HUES48 (cell line): ENCODE data around the gene MTG1.

ENCODE experiments used
- H3K27ac ChIP-seq: one replicate; pipeline ENCODE4 v1.7.0; 2013; ENCODE audit warnings: low read depth, low read length, inconsistent platforms
- H3K27me3 ChIP-seq: 2 replicates; pipeline ENCODE4 v1.6.1; 2013; ENCODE audit warnings: mild to moderate bottlenecking, low read length; ENCODE audit not compliant: control insufficient read depth, insufficient read depth
- H3K36me3 ChIP-seq: 2 replicates; pipeline ENCODE4 v1.6.1; 2013; ENCODE audit warnings: low read length; ENCODE audit not compliant: control insufficient read depth, insufficient read depth
- H3K4me1 ChIP-seq: 2 replicates; pipeline ENCODE4 v1.6.1; 2013; ENCODE audit warnings: mild to moderate bottlenecking, low read length; ENCODE audit not compliant: control insufficient read depth, insufficient read depth
- H3K4me3 ChIP-seq: 2 replicates; pipeline ENCODE4 v1.5.1; 2013; ENCODE audit warnings: mild to moderate bottlenecking, low read depth, low read length
- H3K9ac ChIP-seq: 2 replicates; pipeline ENCODE4 v1.6.1; 2013; ENCODE audit warnings: mild to moderate bottlenecking, low read depth, low read length, moderate library complexity
- H3K9me3 ChIP-seq: 2 replicates; pipeline ENCODE4 v1.6.1; 2013; ENCODE audit warnings: low read length; ENCODE audit not compliant: control insufficient read depth, insufficient read depth

Gene MTG1

DNA sequence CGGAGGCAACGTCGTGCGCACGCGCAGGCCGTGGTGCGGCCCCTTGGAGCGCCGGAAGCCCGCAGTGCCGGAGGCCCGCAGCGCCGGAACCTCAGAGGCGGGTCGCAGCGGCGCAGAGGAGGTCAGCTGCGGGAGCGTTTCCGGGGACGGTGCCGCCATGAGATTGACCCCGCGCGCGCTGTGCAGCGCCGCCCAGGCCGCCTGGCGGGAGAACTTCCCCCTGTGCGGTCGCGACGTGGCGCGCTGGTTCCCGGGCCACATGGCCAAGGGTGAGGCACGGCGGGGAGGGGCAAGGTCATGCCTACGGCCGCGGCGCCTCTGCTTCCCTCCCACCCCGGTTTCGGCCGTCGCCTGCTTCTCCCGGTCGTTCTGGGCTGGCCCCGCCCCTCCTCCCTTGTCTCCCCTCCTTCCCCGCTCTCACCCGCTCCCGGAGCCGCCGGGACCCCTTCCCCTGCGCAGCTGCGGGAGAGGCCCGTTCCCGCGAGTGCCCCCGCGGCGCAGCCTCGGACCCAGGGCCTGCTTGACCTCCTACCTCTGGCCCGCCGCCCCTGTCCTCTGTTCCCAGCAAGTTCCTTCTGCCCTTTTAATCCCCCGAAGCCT, at the start of gene MTG1:
MTG1 (plus strand) TSS at position 94 of the 600 bp plus-strand sequence; CDS start at position 158, 64 bp downstream.
- no peaks in the 10 kb centered on the region for H3K27me3 ChIP-seq
- peaks cover 4% of the 10 kb centered on the region; the same call in 1 of the 2 replicates for H3K4me1 ChIP-seq
- H3K9ac ChIP-seq = peak within 1 kb of the TSS; percentile 87
- H3K4me3 ChIP-seq = peak within 1 kb of the TSS; percentile 96
- H3K36me3 ChIP-seq = peaks cover 32% of the 10 kb centered on the region
- no peaks in the 10 kb centered on the region for H3K9me3 ChIP-seq
- H3K27ac ChIP-seq = peak within 1 kb of the TSS; percentile 96

GRCh38 chr10:133344236-133344635, 49.7 kb upstream of the MTG1 start:
- H3K4me3 ChIP-seq = no peak overlapping the region
- H3K9me3 ChIP-seq = no peaks in the 10 kb centered on the region
- no peak overlapping the region for H3K27ac ChIP-seq
- H3K36me3 ChIP-seq = no peaks in the 10 kb centered on the region
- no peak overlapping the region for H3K9ac ChIP-seq
- H3K4me1 ChIP-seq = no peaks in the 10 kb centered on the region
- H3K27me3 ChIP-seq = no peaks in the 10 kb centered on the region; the same call in 1 of the 2 replicates

GRCh38 chr10:133346413-133346812, 47.5 kb upstream of the MTG1 start:
- Histone ChIP-seq H3K36me3 (no peaks in the 10 kb centered on the region), H3K4me3 (no peak overlapping the region), H3K9me3 (no peaks in the 10 kb centered on the region), H3K27ac (no peak overlapping the region), H3K9ac (no peak overlapping the region), H3K4me1 (no peaks in the 10 kb centered on the region; the same call in 1 of the 2 replicates), H3K27me3 (no peaks in the 10 kb centered on the region; the same call in 1 of the 2 replicates)

DNA sequence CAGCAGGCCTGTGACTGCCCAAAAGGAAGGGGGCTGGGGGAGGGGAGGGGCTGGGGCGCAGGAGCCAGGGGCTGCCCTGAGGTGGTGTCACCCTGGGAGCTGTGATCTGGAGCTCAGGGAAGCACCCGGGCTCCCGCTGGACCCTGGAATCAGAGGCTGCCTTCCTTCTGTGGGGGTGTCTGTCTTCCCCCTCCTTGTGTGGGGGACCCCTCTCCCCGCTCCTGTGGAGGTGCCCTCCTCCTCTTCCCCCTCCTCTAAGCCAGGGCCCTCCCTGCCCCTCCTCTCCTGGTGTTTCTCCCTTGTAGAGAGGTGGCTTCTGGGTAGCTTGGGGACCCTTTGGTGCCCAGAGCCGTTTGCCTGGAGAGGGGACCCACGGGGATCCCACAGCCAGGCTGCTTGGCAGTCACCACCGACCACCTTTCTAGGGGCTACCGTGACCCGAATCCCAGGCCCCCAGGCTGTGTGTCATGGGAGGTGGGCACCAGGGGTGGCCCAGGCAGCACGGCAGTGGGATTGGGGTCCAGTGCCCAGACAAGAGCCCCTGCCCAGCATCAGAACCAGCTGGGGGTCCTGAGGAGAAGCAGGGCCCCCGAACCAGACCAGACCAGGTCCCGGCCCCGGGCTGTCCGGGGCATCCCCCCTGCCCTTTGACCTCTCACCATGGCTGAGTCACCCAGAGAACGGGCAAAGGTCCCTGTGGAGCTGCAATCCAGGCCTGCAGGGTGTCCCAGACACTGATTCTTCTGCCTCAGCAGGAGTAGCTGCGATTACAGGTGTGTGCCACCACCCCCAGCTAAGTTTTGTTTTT, 46.0 kb upstream of the MTG1 start:
- Histone ChIP-seq H3K27ac (no peak overlapping the region), H3K9ac (no peak overlapping the region), H3K4me1 (no peaks in the 10 kb centered on the region; the same call in 1 of the 2 replicates), H3K9me3 (no peaks in the 10 kb centered on the region), H3K4me3 (no peak overlapping the region), H3K36me3 (no peaks in the 10 kb centered on the region), H3K27me3 (no peaks in the 10 kb centered on the region)

GRCh38 chr10:133349160-133349568, 44.8 kb upstream of the MTG1 start:
- Histone ChIP-seq H3K27me3 (no peaks in the 10 kb centered on the region), H3K9me3 (no peaks in the 10 kb centered on the region), H3K4me3 (no peak overlapping the region), H3K9ac (no peak overlapping the region), H3K4me1 (no peaks in the 10 kb centered on the region; the same call in 1 of the 2 replicates), H3K27ac (no peak overlapping the region), H3K36me3 (no peaks in the 10 kb centered on the region)

DNA sequence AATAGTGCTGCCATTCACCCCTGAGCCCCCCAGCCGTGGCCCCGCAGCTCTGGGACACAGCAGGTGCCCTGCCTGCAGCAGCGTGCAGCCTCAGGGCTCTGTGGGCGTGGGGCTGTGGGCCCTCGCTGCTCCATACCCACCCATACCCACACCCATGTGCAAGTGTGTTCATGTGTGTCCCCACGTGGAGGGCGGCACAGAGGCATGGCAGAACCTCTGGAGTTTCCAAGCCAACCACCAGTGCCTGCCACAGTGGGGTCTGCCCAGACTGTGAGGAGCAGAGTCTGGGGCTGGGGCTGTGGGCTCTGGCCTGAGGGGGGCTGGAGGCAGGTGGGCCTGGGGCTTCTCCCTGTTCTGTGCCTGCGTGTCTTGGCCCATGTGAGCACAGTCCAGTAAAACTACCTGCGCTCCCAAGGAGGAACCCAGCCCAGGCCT, 44.4 kb upstream of the MTG1 start:
- Histone ChIP-seq H3K4me1 (no peaks in the 10 kb centered on the region; the same call in 1 of the 2 replicates), H3K27me3 (no peaks in the 10 kb centered on the region), H3K9me3 (no peaks in the 10 kb centered on the region), H3K9ac (no peak overlapping the region), H3K36me3 (no peaks in the 10 kb centered on the region), H3K27ac (no peak overlapping the region), H3K4me3 (no peak overlapping the region)

GRCh38 chr10:133350283-133350949, 43.5 kb upstream of the MTG1 start:
- no peak overlapping the region for H3K4me3 ChIP-seq
- no peak overlapping the region for H3K9ac ChIP-seq
- no peaks in the 10 kb centered on the region for H3K27me3 ChIP-seq
- H3K4me1 ChIP-seq = no peaks in the 10 kb centered on the region; the same call in 1 of the 2 replicates
- H3K27ac ChIP-seq = no peak overlapping the region
- H3K9me3 ChIP-seq = no peaks in the 10 kb centered on the region
- H3K36me3 ChIP-seq = 0 out of 2 replicates have a peak, but pooled peaks cover 1% of the 10 kb centered on the region

GRCh38 chr10:133350950-133351329, 43.0 kb upstream of the MTG1 start:
- Histone ChIP-seq H3K27me3 (no peaks in the 10 kb centered on the region), H3K4me3 (no peak overlapping the region), H3K9me3 (no peaks in the 10 kb centered on the region), H3K36me3 (0 out of 2 replicates have a peak, but pooled peaks cover 7% of the 10 kb centered on the region), H3K4me1 (no peaks in the 10 kb centered on the region; the same call in 1 of the 2 replicates), H3K27ac (no peak overlapping the region), H3K9ac (no peak overlapping the region)

DNA sequence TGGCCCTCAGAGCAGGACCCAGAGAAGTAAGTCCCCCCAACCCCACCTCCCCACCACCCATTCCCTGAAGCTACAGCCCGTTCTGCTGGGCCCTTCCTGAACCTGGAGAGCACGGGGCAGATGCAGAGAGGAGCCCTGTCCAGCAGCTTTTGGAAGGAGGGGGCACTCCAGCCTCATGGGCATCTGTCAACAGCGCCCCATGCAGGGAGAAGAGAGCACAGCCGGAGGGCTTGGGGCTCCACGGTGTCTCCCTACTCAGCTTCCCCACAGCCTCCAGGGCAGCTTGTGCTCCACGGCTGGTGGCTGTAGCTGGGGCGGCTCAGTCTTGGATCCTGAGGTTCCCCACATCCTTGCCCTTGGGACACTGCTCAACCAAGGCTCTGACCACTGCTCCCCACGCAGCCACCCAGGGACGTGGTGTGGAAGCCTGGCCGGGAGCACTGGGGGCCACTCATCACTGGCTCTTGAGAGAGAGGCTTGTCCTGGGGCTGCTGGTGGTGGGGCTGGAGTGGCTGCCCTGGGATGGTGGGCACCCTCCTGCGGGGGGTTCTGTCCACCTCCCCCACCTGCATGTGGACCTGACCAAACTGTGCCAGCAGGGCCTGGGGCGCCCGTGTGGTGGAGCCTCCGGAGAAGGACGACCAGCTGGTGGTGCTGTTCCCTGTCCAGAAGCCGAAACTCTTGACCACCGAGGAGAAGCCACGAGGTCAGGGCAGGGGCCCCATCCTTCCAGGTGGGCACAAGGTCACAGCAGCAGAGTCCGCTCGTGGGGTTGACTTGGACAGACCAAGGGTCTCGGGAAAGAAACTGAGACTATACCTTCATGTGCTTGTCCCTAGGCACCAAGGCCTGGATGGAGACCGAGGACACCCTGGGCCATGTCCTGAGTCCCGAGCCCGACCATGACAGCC, 42.3 kb upstream of the MTG1 start:
- no peaks in the 10 kb centered on the region for H3K27me3 ChIP-seq
- H3K27ac ChIP-seq = no peak overlapping the region
- H3K9me3 ChIP-seq = no peaks in the 10 kb centered on the region
- H3K36me3 ChIP-seq = 0 out of 2 replicates have a peak, but pooled peaks cover 10% of the 10 kb centered on the region
- no peak overlapping the region for H3K4me3 ChIP-seq
- H3K9ac ChIP-seq = no peak overlapping the region
- H3K4me1 ChIP-seq = no peaks in the 10 kb centered on the region; the same call in 1 of the 2 replicates
